Activated CD8-positive, alpha-beta memory T cell treated with anti-CD3 and anti-CD28 coated beads, Interleukin-2, amount 50 U/mL, for 48 hours (primary cell): ENCODE data around the gene EGR1.
"Not testable (repeated sequence)": the region's sequence is repeated elsewhere in the genome, so short reads cannot be mapped to it uniquely, and the experiment has no call there.

Experiments
- DNase-seq: peaks from one replicate; pipeline ENCODE4 v3.0.0-alpha.2; 2020

EGR1 gene

DNA sequence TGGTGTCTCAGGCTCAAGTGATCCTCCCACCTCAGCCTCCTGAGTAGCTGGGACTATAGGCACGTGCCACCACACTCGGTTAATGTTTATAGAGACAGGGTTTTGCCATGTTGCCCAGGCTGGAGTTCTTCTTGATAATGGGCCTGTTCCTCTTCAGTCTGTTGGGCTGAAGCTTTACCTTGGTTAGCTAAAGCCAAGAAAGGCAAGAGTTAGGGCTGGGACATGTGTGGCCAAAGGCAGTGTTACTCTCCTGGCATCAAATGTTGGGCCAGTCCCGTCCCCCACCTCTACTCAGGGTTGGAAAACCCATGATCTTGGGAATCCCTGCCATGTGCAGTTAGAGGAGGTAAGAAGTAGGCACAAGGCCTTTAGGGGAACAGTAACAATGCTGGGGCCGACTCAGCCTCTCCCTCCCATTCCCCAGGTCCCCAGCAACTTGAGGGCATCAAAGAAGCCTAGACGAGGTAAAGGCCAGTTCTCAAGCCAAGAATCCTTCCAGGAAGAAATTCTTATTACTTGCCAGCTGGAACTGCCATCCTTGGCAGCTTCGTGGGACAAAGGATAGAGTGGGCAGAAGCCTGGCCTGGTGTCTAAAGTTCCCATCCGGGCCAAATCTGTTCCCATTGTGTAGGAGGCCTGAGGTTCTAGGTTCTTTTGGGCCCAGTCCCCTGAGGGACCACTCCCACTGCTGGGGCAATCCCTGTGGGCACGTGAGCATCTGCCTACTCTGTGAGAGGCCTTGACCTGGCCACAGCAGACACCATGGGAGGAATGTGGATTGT, 4.5 kb downstream of the EGR1 start:
- no peak for DNase-seq

DNA sequence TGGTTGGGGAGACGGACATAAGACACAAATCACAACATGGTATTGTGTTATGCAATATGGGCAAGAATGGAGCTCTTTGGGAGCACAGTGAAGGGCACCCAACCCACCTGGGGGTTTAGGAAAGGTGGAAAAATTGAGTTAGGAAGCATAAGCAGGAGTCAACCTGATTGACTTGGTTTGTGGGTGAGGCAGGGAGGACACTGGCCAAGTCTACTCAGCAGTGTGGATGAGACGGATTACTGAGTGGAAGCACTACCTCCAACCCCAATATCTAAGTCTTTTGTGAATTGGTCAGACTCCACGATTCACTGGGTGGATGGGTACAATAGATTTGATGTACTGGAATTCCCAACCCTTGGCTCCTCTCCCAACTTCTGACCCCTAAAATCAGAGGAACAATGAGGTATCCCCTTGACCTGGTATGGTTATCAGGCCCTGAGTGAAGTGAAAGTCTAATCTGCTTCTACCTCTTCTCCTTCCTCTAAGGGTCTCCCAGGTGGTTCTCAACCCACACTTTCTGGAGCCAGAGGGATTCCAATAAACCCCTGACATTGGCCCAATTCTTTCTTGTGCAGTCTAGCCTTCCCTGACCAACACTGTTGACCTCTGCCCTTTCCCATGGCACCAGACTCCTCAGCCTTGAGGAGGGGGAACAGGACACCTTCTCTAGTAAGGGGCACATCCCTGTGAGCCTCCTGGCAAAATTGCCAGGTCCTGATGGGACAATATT, 5.2 kb downstream of the EGR1 start:
- no peak for DNase-seq

DNA sequence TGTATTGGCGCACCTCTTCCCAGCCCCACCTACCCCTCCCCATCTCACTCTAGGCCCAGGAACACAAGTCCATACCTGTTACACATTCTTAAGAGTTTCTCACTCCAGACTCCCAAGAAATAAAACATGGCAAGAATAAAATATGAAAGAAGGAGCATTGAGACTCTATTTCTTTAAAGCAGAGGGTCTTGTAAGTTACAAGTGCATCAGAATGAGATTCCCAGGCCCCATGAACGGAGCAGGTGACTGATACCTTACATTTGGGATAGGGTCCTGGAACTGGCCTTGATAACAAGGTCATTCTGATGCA, 5.7 kb downstream of the EGR1 start:
- DNase-seq, result no peak

DNA sequence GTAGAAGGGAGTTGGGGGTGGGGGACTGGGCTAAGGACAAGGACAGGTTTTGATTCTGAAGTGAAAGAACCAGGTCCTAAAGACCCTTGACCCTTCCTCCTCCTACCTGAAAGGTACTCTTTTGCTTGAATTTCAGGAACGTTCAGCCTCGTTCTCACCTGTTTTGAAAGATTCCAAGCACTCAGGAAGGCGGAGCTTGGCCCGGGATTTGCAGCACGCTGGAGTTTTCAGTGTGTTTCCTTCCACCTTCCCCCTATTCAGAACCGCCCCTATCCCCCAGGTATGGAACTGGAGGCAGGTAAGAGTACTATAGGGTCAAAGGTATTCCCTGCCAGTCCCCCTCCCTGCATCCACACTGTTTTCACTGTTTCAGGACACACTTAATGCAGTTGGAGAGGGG, 7.1 kb downstream of the EGR1 start:
- DNase-seq, result no peak

DNA sequence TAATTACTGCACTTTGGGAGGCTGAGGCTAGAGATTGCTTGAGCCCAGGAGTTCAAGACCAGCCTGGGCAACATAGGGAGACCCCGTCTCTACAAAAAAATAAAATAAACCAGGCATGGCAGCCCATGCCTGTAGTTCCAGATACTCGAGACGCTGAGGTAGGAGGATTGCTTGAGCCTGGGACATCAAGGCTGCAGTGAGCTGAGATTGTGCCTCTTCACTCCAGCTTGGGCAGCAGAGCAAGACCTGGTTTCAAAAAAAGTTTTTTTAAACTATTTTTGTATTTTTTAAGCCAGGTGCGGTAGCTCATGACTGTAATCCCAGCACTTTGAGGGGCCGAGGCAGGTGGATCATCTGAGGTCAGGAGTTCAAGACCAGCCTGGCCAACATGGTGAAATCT, 7.9 kb downstream of the EGR1 start:
- not testable (repeated sequence) for DNase-seq

DNA sequence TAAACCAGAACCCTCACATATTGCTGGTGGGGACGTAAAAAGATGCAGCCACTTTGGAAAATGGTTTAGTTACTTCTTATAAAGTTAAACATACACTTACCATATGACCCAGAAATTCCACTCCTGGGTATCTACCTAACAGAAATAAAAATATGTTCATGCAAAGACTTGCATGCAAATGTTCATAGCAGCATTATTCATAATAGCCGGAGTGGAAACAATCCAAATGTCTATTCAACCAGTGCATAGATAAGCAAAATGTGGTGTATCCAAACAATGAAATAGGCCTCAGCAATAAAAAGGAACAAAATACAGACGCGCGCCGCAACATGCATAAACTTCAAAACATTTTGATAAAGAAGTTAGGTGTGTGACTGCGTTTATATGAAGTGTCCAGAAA, 11.6 kb downstream of the EGR1 start:
- DNase-seq, result no peak

DNA sequence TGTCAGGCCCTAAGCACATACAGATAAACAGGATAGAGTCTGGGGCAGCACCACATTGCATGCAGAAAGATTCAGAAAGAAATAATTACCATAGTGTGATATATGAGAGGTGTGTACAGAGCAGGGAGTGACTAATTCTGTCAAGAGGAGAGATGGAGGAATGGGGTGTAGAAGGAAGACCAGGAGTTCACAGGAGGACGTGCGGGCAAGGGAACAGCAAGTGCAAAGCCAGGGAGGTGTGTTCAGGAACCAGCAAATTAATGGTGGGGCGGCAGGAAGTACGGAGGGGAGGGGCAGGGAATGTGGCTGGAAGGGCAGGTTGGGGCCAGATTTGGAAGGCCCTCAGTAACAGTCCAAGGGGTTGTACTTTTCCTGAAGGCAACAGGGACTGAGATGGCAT, 17.4 kb downstream of the EGR1 start:
- no peak for DNase-seq

DNA sequence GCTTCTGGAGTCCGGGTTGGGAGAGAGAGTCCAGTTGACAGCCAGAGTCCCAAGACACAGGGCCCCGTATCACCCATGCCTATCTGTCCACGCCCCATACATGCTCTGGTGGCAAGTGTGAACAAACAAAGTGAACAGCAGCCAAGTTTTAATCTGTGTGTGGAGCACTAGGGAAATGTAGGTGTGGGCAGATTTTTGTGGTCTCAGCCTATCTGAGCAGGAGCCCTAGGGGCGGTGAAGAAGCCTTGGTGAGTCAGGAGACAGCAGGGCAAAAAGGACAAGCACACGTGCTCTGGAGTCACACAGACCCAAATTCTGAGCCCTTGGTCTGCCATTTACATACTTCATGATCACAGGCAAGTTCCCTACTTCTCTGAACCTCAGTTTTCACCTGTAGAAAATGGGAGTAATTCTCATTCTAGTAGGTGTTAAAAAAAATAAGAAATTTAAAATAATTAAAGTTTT, 23.2 kb downstream of the EGR1 start:
- DNase-seq, result no peak

DNA sequence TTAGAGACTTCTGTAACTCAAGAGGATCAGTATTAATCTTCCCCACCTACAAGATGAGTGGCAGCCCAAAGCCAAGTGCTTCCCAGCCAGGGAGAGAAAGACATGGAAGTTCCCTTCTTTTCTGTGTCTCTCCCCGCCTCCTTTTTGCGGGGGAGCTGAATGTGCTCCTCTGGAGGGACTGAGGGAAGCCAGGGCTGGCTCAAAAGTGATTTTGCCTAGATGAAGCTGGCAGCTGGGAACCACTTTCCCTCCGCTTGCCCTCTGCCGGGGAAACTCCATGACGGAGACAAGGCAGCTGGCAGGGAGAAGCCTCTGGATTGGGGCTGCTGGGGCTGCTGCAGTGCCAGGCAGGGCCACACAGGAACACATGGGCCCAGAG, 24.4 kb downstream of the EGR1 start:
- no peak for DNase-seq

DNA sequence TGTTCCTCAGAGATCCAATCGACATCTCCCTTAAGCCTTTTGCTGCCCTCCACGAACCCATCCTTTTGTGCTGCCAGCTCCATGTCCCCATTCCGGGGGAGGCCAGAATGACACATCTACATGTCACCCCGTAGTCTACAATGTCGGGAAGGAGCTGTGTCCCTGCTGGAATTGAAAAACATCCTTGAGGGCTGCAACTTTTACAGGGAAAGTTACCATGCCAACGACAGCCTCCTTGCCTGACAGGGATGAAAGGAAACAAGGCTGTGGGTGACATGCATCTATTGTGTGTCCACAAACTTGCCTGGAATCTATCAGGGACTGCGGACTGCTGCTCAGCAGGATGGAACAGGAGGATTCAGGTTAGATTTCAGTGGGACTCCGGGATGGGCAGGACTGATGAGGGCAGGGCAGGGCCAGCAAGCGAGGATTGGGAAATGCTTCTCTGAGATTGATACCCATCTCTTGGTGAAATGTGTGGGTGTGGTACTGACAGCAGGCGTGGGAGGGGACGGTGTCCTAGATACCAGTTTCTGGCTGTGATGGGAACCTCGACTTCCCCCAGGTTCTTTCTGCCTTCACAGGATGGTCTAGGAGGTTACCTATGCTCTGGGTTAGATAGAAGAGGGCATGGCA, 25.5 kb downstream of the EGR1 start:
- DNase-seq, result no peak

DNA sequence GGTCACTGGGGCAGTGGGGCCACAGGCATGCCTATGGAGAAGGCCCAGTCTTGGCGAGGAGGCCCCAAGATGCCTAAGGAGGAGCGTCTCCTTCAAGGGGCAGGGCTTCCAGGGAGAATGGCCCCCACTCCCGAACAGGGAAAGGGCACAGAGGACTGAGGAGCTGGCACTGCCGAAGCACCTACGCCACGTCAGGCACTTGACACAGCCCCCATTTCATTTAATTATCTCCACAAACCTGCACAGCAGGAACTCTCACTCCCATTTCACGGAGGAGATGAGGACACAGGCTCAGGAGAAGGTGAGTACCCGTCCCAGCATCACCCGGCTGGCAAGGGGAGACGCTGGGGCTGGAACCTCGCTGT, 26.0 kb downstream of the EGR1 start:
- DNase-seq, result no peak

DNA sequence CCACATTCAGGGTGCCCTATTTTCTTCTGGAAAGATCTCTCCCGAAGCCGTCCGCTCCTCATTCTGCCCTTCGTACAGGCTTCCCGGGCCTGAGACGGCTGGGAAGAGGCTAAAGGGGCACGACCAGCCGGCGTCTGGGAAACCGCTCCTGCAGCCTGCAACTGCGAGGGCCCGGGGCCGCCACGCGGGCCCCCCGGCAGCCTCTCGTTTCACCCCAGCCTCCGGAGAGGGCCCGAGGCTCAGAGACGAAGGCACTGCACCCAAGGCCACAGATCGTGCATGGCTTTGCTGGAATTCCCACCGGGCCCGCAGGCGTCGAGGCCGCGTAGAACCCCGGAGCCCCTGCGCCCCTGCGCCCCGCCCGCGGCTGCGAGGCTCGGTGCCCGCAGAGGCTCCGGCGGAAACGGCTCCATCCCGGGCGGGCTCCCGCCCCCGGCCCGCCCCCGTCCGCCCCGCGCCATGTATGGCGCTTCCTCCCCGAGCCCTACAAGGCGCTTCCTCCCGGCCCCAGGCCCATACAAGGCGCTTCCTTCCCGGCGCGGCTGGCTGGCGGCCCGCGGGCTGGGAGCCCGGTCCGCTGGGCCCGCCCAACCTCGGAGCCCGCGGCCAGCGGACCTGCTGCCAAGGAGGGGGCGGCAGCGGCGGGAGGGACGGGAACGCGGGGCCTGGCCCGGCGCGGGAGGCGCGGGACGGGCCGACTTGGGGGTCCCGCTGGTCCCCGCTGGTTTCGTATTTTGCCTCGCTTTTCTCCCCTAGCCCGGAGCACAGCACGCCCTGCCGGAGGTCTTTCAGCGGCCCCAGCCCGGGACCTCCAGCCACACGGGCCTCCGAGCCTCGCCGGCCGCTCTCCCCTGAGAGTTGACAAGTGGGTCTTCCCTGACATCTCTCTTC, 26.6 kb downstream of the EGR1 start:
- DNase-seq, result peak; percentile 88

DNA sequence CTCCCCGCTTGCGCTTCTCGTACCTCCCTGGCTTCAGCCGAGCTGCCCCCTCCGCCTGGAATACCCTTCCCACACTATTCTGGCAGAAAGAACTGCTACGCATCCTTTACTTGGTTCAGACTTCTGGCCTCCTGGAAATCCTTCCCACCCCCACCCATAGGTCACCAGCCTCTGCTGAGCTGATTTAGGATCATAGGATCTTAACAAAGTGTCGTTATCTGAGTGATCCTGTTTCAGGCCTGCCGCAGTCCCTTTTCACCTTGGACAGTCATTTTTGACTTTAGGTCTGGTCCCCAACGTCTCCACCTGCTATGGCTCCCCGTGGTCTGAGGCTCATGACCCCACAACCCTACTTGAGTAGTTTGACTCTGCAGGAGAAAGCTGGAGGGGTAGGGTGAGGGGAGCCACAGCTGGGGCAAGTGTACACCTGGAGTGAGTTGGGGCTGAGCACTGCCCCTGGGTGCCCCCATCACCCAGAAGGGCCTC, 27.3 kb downstream of the EGR1 start:
- no peak for DNase-seq

DNA sequence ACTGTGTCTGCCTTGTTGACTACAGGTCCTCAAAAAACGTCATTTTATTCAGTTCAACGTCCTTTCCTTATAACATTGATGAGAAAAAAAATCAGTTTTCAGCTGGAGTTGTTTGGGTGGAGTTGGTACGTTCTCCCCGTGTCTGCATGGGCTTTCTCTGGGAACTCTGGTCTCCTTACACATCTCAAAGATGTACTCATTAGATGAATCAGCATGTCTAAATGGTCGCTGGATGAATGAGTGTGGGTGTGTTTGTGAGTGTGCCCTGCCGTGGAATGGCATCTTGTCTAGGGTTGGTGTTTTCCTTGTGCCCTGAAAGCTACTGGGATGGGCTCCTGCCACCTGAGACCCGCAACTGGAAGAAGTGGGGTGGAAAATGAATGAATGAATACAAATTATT, 30.1 kb downstream of the EGR1 start:
- no peak for DNase-seq

DNA sequence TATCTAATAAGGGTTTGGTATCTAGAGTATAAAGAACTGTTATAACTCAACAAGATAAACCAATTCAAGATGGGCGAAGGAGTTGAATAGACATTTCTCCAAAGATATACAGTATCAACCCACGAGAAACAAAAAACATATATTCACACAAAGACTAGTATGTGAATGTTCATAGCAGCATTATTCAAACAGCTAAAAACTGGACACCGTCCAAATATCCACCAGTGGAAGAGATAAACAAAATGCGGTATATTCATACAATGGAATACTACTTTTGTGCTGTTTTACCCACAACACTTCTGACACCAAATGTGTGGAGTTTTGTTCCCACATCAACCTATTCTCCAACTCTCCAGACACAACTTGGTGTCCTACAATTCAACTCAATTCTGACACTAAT, 33.1 kb downstream of the EGR1 start:
- no peak for DNase-seq

DNA sequence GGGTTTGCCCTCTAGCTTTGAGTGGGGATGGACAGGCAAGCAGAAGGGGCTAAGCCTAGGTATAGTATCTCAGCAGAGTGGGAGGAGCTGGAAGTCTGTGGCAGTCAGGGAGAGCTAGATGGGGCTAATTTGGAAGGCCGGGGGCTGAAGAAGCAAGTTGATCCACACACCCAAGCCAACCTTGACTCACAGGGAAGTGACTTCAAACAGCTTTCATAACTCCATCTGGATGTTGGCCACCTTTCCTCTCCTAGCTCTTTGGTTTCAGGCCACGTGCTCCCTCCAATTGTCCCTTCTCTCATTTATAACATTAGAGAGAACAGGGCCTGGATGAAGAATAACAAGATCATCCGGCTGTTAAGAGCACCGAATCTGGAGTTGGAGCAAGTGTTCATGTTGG, 36.8 kb downstream of the EGR1 start:
- no peak for DNase-seq

DNA sequence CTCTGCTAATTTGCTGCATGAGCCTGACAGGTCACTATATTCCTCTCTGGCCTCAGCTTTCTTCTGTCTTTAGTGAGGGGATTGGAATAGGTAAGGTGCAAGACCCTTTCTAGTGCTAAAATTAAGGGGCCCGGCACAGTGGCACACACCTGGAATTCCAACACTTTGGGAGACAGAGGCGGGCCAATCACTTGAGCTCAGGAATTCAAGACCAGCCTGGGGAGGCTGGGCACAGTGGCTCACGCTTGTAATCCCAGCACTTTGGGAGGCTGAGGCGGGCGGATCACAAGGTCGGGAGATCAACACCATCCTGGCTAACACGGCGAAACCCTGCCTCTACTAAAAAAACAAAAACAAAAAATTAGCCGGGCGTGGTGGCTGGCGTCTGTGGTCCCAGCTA, 37.2 kb downstream of the EGR1 start:
- no peak for DNase-seq

DNA sequence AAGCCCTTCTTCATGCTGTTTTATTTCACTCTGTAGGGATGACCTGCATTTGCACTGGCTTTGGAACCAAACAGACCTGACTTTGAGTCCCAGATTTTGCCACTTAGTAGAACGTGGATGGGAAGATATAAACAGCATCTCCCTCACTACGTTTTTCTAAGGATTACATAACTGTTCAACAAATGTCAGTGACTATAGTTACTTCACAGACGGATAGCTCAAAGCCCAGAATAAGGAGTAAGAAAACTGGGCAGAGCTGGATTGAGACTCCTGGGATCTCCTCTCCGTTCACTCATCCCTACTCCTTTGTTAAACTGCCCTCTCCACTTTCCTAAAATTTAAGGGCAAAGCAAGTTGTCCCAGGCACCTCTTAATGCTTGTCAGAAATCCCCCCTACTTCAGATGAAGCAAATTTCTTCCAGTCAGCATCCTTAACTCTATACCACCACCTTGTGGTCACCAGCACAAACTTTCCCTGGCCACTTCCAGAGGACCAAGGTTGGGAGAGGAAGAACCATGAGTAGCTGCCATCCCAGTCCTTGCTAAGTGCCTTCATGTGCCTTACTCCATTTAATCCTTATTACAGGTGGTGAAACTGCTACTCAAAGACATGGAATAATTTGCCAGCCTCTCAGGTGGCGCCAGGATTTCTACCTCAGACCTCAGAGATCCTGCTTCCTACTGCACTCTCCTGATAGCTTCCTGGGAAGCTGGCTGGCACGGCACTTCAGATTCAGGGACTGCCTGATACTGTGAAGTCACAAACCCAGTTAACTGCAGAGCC, 38.4 kb downstream of the EGR1 start:
- no peak for DNase-seq

DNA sequence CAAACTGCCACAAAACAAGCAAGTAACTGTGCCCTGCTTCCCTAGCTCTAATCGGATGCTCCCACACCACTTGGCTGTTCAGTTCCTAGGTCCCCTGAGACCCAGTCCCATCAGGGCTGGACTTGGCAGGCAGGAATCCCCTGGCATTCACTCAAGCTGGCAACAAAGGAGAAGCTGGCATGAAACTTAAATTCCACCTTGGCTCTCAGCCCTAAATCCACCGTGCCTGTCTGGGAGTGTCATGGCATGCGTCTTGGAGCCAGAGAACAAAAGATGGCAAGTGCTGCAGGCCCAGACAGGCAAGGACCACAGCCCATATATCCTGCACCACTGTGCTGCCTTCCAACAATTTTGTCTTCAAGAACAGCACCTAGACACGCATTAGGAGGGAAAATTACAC, 39.5 kb downstream of the EGR1 start:
- DNase-seq, result no peak

DNA sequence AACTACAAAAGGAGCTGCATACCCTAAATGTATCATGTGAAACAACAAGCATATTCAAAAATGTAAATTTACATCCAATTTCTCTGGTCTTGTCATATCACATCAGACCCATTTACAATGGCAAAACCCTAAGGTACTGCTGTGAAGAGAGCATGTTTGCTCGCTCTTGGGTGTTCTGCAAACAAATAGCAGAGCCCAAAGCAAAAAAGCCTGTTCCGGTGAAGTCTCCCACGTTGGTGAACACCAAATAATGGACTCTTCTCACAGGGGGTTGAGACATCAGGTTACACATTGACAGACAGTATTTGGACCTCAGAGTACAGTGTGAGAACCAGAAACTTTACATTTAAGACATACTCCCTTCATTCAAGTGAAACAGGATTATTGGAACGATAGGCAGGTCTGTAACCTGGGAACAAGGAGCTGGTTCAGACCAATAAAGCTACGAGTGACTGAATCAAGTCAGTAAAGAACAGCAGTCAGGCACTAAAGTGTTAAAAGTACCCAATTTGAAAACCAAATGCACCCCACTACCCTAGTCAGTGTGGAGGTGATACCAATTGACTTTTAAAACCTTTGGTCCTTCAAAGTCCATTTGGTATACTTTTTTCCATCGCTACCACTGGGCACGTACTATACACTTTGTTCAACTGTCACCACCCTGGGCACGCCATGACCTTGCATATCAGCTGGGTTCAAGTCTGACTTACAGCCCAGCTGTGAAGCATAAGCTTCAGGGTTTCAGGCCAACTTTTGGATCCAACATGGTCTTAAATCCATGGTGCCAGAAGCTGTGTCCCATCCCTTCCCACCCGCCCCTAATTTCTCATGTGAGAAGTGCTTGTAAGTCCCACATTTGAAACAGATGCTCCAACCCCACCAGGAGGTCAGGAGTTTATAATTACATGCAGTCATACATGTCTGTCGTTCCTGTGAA, 41.4 kb downstream of the EGR1 start:
- DNase-seq, result no peak

DNA sequence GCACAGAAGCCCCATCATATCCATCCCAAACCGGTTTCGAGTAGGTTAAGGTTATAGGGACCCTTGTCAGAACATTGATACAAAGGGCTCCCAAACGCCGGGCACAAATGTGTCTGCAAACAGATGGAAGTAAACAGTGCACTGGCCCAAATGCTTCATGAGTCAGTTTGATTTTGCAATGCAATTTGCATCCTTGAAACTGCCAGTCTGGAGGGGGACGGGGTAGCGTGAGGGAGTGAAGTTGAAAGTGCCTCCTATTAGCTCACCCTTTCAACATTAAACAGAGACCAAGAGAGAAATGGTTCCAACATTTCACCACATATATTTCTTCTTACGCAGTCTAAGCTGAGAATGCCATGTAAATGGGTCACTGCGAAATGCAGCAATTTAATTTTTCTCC, 42.2 kb downstream of the EGR1 start:
- DNase-seq, result not testable (repeated sequence)
